HAP-1 (cell line): ENCODE results near the gene MT4.
A peak's percentile ranks its signal among the peaks of the same experiment; 100 is the strongest.
"Not testable (repeated sequence)": the region's sequence is repeated elsewhere in the genome, so short reads cannot be mapped to it uniquely, and the experiment has no call there.

Experiments used
- DNase-seq, 2 experiments: peaks; one replicate each; pipeline ENCODE4 v3.0.0-alpha.2; 2016 to 2020; ENCODE audit warnings: low spot score in 2 of 2
- H3K27me3 ChIP-seq: fragments of 250-450 bp; sonication (Bioruptor Pico); 2 replicates; pipeline ENCODE4 v1.5.1; 2020; ENCODE audit warnings: low read depth, mild to moderate bottlenecking, moderate library complexity
- H3K36me3 ChIP-seq: fragments of 250-450 bp; sonication (Bioruptor Pico); replicated peaks from 2 replicates; pipeline ENCODE4 v1.5.1; 2020; ENCODE audit warnings: mild to moderate bottlenecking
- H3K4me1 ChIP-seq: fragments of 250-450 bp; sonication (Bioruptor Pico); 2 replicates; pipeline ENCODE4 v1.5.1; 2020; ENCODE audit warnings: mild to moderate bottlenecking
- H3K4me3 ChIP-seq: fragments of 250-450 bp; sonication (Bioruptor Pico); 2 replicates; pipeline ENCODE4 v1.5.1; 2020; ENCODE audit warnings: mild to moderate bottlenecking, moderate library complexity
- H3K9me3 ChIP-seq: fragments of 250-450 bp; sonication (Bioruptor Pico); 2 replicates; pipeline ENCODE4 v1.5.1; 2020; ENCODE audit warnings: mild to moderate bottlenecking, moderate library complexity
- in situ Hi-C: fragments of 300-500 bp; cut with MboI; formaldehyde crosslinking; loops from 3 replicates; pipeline ENCODE4 v1.14.3; 2020; ENCODE audit warnings: low sequenced_read_pairs, inconsistent platforms, mixed read lengths

The MT4 gene

DNA sequence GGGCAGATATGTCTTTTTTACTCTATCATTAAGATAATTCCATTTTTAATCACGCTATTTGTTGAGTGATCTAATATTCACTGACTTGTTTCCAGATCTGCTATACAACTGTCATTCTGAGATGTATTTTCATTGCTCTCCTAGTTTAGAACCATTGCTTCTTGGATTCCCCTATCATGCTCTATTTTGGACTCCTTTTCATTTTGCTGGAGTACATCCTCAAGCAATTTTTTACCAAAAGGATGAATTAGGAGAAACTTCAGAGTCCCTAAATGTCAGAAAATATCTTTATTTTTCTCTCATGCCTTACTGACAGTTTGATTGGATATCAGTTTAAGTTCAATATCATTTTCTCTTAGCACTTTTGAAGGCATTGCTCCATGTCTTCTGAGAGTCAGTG, 9.8 kb downstream of the MT4 start:
- no peak for DNase-seq
- no peaks in the 10 kb centered on the region for H3K27me3 ChIP-seq
- in situ Hi-C loops, result no loop called here
- no peaks in the 10 kb centered on the region for H3K36me3 ChIP-seq
- no peak overlapping the region for H3K4me3 ChIP-seq
- H3K4me1 ChIP-seq, result no peaks in the 10 kb centered on the region
- peaks cover 16% of the 10 kb centered on the region for H3K9me3 ChIP-seq

GRCh38 chr16:56576585-56577299, 11.9 kb downstream of the MT4 start:
- peaks cover 16% of the 10 kb centered on the region for H3K9me3 ChIP-seq
- H3K4me1 ChIP-seq, result no peaks in the 10 kb centered on the region
- no peak overlapping the region for H3K4me3 ChIP-seq
- DNase-seq, result peak; percentile 27 to 84
- in situ Hi-C loops, result no loop called here
- no peaks in the 10 kb centered on the region for H3K36me3 ChIP-seq
- H3K27me3 ChIP-seq, result no peaks in the 10 kb centered on the region

- no peaks in the 10 kb centered on the region for H3K27me3 ChIP-seq
- H3K4me3 ChIP-seq, result no peak overlapping the region
- in situ Hi-C loops, result no loop called here
- no peak for DNase-seq
- no peaks in the 10 kb centered on the region for H3K36me3 ChIP-seq
- H3K4me1 ChIP-seq, result no peaks in the 10 kb centered on the region
- peaks cover 16% of the 10 kb centered on the region for H3K9me3 ChIP-seq
Observed at GRCh38 chr16:56577300-56577625, 12.4 kb downstream of the MT4 start.

GRCh38 chr16:56580391-56581048, 15.6 kb downstream of the MT4 start:
- DNase-seq, result no peak
- Histone ChIP-seq H3K4me1 (no peaks in the 10 kb centered on the region), H3K4me3 (no peak overlapping the region), H3K9me3 (peaks cover 13% of the 10 kb centered on the region), H3K27me3 (peaks cover 3% of the 10 kb centered on the region; the same call in 1 of the 2 replicates), H3K36me3 (no peaks in the 10 kb centered on the region)
- in situ Hi-C loops, result loop anchor here (10.0 kb wide), 1 partner anchor 124 kb away; no protein-coding TSS in a partner anchor

DNA sequence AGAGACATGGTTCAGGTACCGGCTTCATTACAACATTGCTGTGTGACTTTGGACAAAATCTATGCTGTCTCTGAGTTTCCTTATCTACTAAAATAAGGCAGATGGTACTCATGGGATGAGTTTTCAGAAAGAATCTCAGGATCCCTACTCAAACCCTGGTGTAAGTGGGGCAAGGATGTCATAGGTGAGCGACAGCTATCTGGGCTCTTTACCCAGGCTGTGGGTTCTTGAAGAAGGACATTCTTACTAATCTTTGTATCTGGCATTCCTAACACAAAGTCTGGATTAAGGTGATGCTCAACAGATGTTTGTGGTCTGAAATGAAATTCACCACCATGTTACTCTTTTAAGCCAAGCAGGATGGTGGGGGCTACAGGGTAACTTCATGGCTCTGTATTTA, 18.0 kb downstream of the MT4 start:
- H3K4me3 ChIP-seq, H3K27me3 ChIP-seq, DNase-seq, H3K9me3 ChIP-seq, H3K36me3 ChIP-seq, H3K4me1 ChIP-seq: not testable (repeated sequence)
- in situ Hi-C loops, result loop anchor here (10.0 kb wide), 1 partner anchor 122 kb away; no protein-coding TSS in a partner anchor

GRCh38 chr16:56583351-56584168, 18.7 kb downstream of the MT4 start:
- Histone ChIP-seq H3K27me3 (peaks cover 3% of the 10 kb centered on the region; the same call in 1 of the 2 replicates), H3K4me1 (no peaks in the 10 kb centered on the region), H3K36me3 (no peaks in the 10 kb centered on the region), H3K4me3 (no peak overlapping the region), H3K9me3 (0 out of 2 replicates have a peak, but pooled peaks cover 2% of the 10 kb centered on the region)
- in situ Hi-C loops, result loop anchor here (10.0 kb wide), 1 partner anchor 121 kb away; no protein-coding TSS in a partner anchor
- DNase-seq, result no peak

- no peak for DNase-seq
- in situ Hi-C loops, result loop anchor here (10.0 kb wide), 1 partner anchor 121 kb away; no protein-coding TSS in a partner anchor
- H3K4me3 ChIP-seq, result no peak overlapping the region
- H3K4me1 ChIP-seq, result no peaks in the 10 kb centered on the region
- H3K9me3 ChIP-seq, result no peaks in the 10 kb centered on the region
- no peaks in the 10 kb centered on the region for H3K36me3 ChIP-seq
- peaks cover 3% of the 10 kb centered on the region; the same call in 1 of the 2 replicates for H3K27me3 ChIP-seq
Observed at GRCh38 chr16:56584276-56584675, 19.4 kb downstream of the MT4 start.

- Histone ChIP-seq H3K4me3 (no peak overlapping the region), H3K36me3 (no peaks in the 10 kb centered on the region), H3K27me3 (peaks cover 2% of the 10 kb centered on the region; the same call in 1 of the 2 replicates), H3K4me1 (no peaks in the 10 kb centered on the region), H3K9me3 (no peaks in the 10 kb centered on the region)
- in situ Hi-C loops, result loop anchor here (10.0 kb wide), 1 partner anchor 116 kb away; no protein-coding TSS in a partner anchor
- no peak for DNase-seq
Observed at GRCh38 chr16:56588781-56589140, 23.9 kb downstream of the MT4 start.

GRCh38 chr16:56589141-56590039, 24.5 kb downstream of the MT4 start, which contains the start of gene MT3:
TSS of gene MT3 (plus strand) at chr16:56589528. CDS start at chr16:56589591, 63 bp downstream.
- DNase-seq, result no peak

GRCh38 chr16:56591377-56592060, 26.6 kb downstream of the MT4 start:
- H3K27me3 ChIP-seq, result no peaks in the 10 kb centered on the region
- no peaks in the 10 kb centered on the region for H3K9me3 ChIP-seq
- in situ Hi-C loops, result no loop called here
- H3K36me3 ChIP-seq, result no peaks in the 10 kb centered on the region
- no peak for DNase-seq
- no peaks in the 10 kb centered on the region for H3K4me1 ChIP-seq
- no peak overlapping the region for H3K4me3 ChIP-seq

More at GRCh38 chr16:56589141-56590039, 24.5 kb downstream of the MT4 start, which contains the start of gene MT3:
- Histone ChIP-seq H3K4me1 (no peaks in the 10 kb centered on the region), H3K36me3 (no peaks in the 10 kb centered on the region), H3K27me3 (no peaks in the 10 kb centered on the region), H3K9me3 (no peaks in the 10 kb centered on the region), H3K4me3 (no peak within 1 kb of the TSS)
- in situ Hi-C loops, result loop anchor here (10.0 kb wide), 1 partner anchor 115 kb away; no protein-coding TSS in a partner anchor

GRCh38 chr16:56593573-56594291, 28.9 kb downstream of the MT4 start:
- Histone ChIP-seq H3K27me3 (no peaks in the 10 kb centered on the region), H3K9me3 (no peaks in the 10 kb centered on the region; the same call in 1 of the 2 replicates), H3K4me1 (peaks cover 2% of the 10 kb centered on the region; the same call in 1 of the 2 replicates), H3K4me3 (no peak overlapping the region), H3K36me3 (no peaks in the 10 kb centered on the region)
- in situ Hi-C loops, result no loop called here
- no peak for DNase-seq

DNA sequence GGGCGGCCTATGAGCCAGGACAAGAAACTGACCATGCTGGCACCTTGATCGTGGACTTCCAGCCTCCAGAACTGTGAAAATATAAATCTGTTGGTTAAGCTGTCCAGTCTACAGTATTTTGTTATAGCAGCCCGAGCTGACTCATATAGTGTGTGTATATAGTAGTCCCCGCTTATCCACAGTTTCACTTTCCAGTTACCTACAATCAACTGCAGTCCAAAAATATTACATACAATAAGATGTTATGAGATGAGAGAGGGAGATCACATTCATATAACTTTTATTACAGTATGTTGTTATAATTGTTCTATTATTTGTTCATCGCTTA, 29.4 kb downstream of the MT4 start:
- no peak for DNase-seq
- Histone ChIP-seq H3K27me3 (no peaks in the 10 kb centered on the region), H3K9me3 (no peaks in the 10 kb centered on the region; the same call in 1 of the 2 replicates), H3K4me1 (peaks cover 2% of the 10 kb centered on the region; the same call in 1 of the 2 replicates), H3K4me3 (no peak overlapping the region), H3K36me3 (no peaks in the 10 kb centered on the region)
- in situ Hi-C loops, result no loop called here
